Umbilical cord (tissue), 2 donors: ENCODE results near the gene PGRMC2. TPM values are rescaled to one million over a fixed set of nuclear protein-coding genes. Genes with fewer than 3 reads are reported as not detected.

ENCODE experiments used
- DNase-seq: peaks from one replicate; pipeline ENCODE4 v3.0.0-alpha.2; 2015; ENCODE audit warnings: low spot score
- total RNA-seq: library from RNA; depleted of rRNA; stranded (reverse); fragments of >200 nt; gene quantifications from one replicate; pipeline ENCODE4 v1.2.3, GENCODE V29; 2014; ENCODE audit warnings: low replicate concordance; ENCODE audit not compliant: insufficient read depth

Gene PGRMC2
- total RNA-seq, 1 donor from 2014 or later = 46.2 TPM

- peak; percentile 21 for DNase-seq
These were observed 67.1 kb downstream of the PGRMC2 start for GRCh38 chr4:128220286-128221235.

Other genes with a start within 250 kb of the PGRMC2 start
- 48.4 TPM for gene LARP1B, start 226.5 kb downstream of the PGRMC2 start, total RNA-seq